ENCODE measurements around the gene MTUS2.

MTUS2 gene

DNA sequence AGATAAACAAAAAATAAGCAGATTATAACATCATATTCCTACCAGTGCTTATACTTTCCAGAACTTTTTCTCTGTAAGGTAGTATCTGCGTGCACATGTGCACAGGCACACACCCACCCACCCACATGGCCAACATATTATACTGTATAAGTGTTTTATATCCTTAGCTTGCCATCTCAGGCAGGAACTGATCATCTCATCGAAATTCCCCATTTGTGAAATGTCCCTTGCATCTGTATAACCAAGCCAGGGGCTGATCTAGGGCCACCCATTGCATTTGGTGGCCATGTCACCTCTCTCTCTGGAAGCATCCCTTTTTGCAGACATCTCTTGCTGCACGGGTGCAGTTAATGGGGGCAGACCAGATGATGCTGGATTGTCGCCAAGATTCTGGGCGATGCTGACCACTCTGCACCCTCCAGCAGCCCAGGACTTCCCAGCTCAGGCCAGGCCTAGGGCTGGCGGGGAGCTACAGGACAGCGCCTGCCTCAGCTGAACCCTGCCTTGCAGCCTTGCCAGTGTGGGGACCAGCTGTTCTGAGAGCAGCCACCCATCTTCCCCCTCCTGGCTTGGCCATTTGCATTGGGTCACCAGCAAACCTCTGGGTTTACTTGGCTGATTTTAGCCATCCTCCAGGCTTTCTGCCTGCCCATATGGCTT is 679.5 kb downstream of the MTUS2 start:
- Histone ChIP-seq H3K4me3 (ENCODE audit: low read length) (no peak overlapping the region), H3K79me2 (ENCODE audit: low read length) (no peaks in the 10 kb centered on the region), H4K20me1 (ENCODE audit: insufficient read depth, low read length) (no peaks in the 10 kb centered on the region), H3K4me1 (ENCODE audit: low read length) (no peaks in the 10 kb centered on the region), H3K27me3 (replicated peaks; ENCODE audit: insufficient read depth, low read length) (no peaks in the 10 kb centered on the region), H3K4me2 (ENCODE audit: low read depth, low read length) (no peak overlapping the region), H2AFZ (ENCODE audit: low read length) (no peak overlapping the region), H3F3A (ENCODE audit: insufficient read depth, low read length) (no peaks in the 10 kb centered on the region), H3K9me2 (replicated peaks; ENCODE audit: insufficient read depth, low read length) (no peaks in the 10 kb centered on the region), H3K9ac (ENCODE audit: low read length) (no peak overlapping the region), H3K36me3 (replicated peaks; ENCODE audit: insufficient read depth, low read length) (no peaks in the 10 kb centered on the region), H3K27ac (ENCODE audit: low read length) (no peak overlapping the region), H3K9me3 (replicated peaks; ENCODE audit: insufficient read depth, low read length) (no peaks in the 10 kb centered on the region)
- DNase-seq: no peak
- TF ChIP-seq EZH2phosphoT487 (IDR thresholded peaks at IDR 0.05; ENCODE audit: low read length) (no peak), EZH2 (optimal IDR thresholded peaks at IDR 0.05; ENCODE audit: low read depth, low read length) (no peak)
- TF ChIP-seq, protein P1, sequence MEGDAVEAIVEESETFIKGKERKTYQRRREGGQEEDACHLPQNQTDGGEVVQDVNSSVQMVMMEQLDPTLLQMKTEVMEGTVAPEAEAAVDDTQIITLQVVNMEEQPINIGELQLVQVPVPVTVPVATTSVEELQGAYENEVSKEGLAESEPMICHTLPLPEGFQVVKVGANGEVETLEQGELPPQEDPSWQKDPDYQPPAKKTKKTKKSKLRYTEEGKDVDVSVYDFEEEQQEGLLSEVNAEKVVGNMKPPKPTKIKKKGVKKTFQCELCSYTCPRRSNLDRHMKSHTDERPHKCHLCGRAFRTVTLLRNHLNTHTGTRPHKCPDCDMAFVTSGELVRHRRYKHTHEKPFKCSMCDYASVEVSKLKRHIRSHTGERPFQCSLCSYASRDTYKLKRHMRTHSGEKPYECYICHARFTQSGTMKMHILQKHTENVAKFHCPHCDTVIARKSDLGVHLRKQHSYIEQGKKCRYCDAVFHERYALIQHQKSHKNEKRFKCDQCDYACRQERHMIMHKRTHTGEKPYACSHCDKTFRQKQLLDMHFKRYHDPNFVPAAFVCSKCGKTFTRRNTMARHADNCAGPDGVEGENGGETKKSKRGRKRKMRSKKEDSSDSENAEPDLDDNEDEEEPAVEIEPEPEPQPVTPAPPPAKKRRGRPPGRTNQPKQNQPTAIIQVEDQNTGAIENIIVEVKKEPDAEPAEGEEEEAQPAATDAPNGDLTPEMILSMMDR (IDR thresholded peaks at IDR 0.05; ENCODE audit: low read length): no peak

DNA sequence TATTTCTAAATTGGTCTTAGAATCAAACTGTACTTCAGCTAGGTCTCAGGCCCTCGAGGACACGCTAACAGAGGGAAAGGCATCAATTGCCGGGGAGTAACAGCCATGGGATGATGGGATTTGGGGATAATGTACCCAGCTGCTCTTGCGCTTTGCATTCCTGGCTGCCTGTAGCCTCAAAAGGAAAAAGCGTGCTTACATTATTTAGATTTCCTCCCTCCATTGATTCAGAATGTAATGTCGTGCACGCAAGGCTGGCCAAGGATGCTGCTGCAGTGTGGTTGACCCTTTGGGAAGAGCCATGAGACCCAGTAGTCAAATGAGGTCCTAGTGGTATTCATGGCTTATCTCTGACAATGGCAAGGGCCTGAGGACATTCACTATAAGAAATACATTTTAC is 680.2 kb downstream of the MTUS2 start:
- H4K20me1 ChIP-seq (ENCODE audit: insufficient read depth, low read length): no peaks in the 10 kb centered on the region
- H3K4me2 ChIP-seq (ENCODE audit: low read depth, low read length): no peak overlapping the region
- no peak for TF ChIP-seq EZH2 (optimal IDR thresholded peaks at IDR 0.05; ENCODE audit: low read depth, low read length)
- H3K27me3 ChIP-seq (replicated peaks; ENCODE audit: insufficient read depth, low read length): no peaks in the 10 kb centered on the region
- DNase-seq: no peak
- H3K4me3 ChIP-seq (ENCODE audit: low read length): no peak overlapping the region
- no peaks in the 10 kb centered on the region for H3K9me3 ChIP-seq (replicated peaks; ENCODE audit: insufficient read depth, low read length)
- H3K27ac ChIP-seq (ENCODE audit: low read length): no peak overlapping the region
- H3K36me3 ChIP-seq (replicated peaks; ENCODE audit: insufficient read depth, low read length): no peaks in the 10 kb centered on the region
- H3K9me2 ChIP-seq (replicated peaks; ENCODE audit: insufficient read depth, low read length): no peaks in the 10 kb centered on the region
- H3K4me1 ChIP-seq (ENCODE audit: low read length): no peaks in the 10 kb centered on the region
- no peaks in the 10 kb centered on the region for H3F3A ChIP-seq (ENCODE audit: insufficient read depth, low read length)
- H3K9ac ChIP-seq (ENCODE audit: low read length): no peak overlapping the region
- H2AFZ ChIP-seq (ENCODE audit: low read length): no peak overlapping the region
- H3K79me2 ChIP-seq (ENCODE audit: low read length): no peaks in the 10 kb centered on the region

DNA sequence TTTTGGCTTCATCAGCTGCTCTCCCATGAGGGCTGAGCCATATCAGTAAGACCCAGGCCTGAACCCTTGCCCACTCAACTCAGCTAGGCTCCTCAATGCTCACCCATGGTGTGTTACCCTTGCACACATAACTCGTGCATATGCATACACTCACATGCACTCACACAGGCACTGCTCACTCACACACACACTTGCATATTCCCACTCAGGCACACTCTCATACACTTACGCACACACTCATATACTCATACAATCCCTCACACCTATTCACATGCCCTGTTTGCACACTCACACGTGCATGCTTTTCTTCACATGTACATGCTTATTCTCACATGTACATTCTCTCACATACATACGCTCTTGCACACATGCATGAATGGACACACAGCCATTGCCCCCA is 681.5 kb downstream of the MTUS2 start:
- Histone ChIP-seq H3K4me1 (ENCODE audit: low read length) (no peaks in the 10 kb centered on the region), H3K79me2 (ENCODE audit: low read length) (no peaks in the 10 kb centered on the region), H3K9me2 (replicated peaks; ENCODE audit: insufficient read depth, low read length) (no peaks in the 10 kb centered on the region), H3K27me3 (replicated peaks; ENCODE audit: insufficient read depth, low read length) (no peaks in the 10 kb centered on the region), H3K27ac (ENCODE audit: low read length) (no peak overlapping the region), H3K9ac (ENCODE audit: low read length) (no peak overlapping the region), H4K20me1 (ENCODE audit: insufficient read depth, low read length) (no peaks in the 10 kb centered on the region), H3K4me2 (ENCODE audit: low read depth, low read length) (no peak overlapping the region), H2AFZ (ENCODE audit: low read length) (no peak overlapping the region), H3F3A (ENCODE audit: insufficient read depth, low read length) (no peaks in the 10 kb centered on the region), H3K9me3 (replicated peaks; ENCODE audit: insufficient read depth, low read length) (no peaks in the 10 kb centered on the region), H3K36me3 (replicated peaks; ENCODE audit: insufficient read depth, low read length) (no peaks in the 10 kb centered on the region), H3K4me3 (ENCODE audit: low read length) (no peak overlapping the region)
- TF ChIP-seq EZH2 (optimal IDR thresholded peaks at IDR 0.05; ENCODE audit: low read depth, low read length): no peak
- TF ChIP-seq, protein P1 (IDR thresholded peaks at IDR 0.05; ENCODE audit: low read length): no peak
- TF ChIP-seq EZH2phosphoT487 (IDR thresholded peaks at IDR 0.05; ENCODE audit: low read length): no peak
- no peak for DNase-seq

DNA sequence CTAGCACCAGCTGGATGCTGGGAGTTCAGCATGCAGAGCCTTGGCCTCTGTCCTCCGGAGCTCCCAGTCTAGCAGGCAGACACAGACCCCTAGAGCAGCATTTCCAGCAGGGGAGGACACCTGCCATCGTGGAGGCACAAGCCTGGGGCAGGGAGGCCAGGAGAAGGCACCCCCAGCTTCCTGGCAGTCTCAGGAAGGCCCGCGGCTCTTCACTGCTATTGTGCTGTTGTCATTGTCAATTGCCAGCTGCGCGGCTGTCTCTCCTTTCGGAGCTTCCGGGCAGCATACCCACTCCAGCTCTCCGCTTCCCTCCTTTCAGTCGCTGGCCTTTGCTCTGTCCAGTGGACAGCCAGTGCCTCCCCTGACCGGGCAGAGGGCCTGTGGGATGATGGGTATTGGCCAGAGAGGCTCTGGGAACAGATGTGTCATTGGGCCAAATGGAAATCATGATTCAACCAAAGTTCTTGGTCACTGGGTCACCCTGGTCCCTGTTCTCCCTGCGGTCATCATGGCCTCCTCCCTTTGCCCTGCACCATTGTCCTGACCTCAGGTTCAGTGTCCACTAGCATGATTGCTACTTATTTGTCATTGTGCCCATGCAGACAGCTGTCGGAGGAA is 682.4 kb downstream of the MTUS2 start:
- Histone ChIP-seq H4K20me1 (ENCODE audit: insufficient read depth, low read length) (no peaks in the 10 kb centered on the region), H3K27me3 (replicated peaks; ENCODE audit: insufficient read depth, low read length) (no peaks in the 10 kb centered on the region), H2AFZ (ENCODE audit: low read length) (no peak overlapping the region), H3K36me3 (replicated peaks; ENCODE audit: insufficient read depth, low read length) (no peaks in the 10 kb centered on the region), H3K9me2 (replicated peaks; ENCODE audit: insufficient read depth, low read length) (no peaks in the 10 kb centered on the region), H3F3A (ENCODE audit: insufficient read depth, low read length) (no peaks in the 10 kb centered on the region), H3K4me3 (ENCODE audit: low read length) (no peak overlapping the region), H3K79me2 (ENCODE audit: low read length) (no peaks in the 10 kb centered on the region), H3K4me1 (ENCODE audit: low read length) (no peaks in the 10 kb centered on the region), H3K4me2 (ENCODE audit: low read depth, low read length) (no peak overlapping the region), H3K27ac (ENCODE audit: low read length) (no peak overlapping the region), H3K9me3 (replicated peaks; ENCODE audit: insufficient read depth, low read length) (no peaks in the 10 kb centered on the region), H3K9ac (ENCODE audit: low read length) (no peak overlapping the region)
- no peak for TF ChIP-seq EZH2 (optimal IDR thresholded peaks at IDR 0.05; ENCODE audit: low read depth, low read length)
- TF ChIP-seq, protein P1 (IDR thresholded peaks at IDR 0.05; ENCODE audit: low read length): no peak
- no peak for DNase-seq

Data from MM.1S (cell line).